ENCODE results near the gene ERF. TPM values are rescaled to one million over a fixed set of nuclear protein-coding genes. Genes with fewer than 3 reads are reported as not detected.
"Not testable (repeated sequence)": the region's sequence is repeated elsewhere in the genome, so short reads cannot be mapped to it uniquely, and the experiment has no call there.

The ERF gene
- total RNA-seq, 1 experiment from 2014 or later: 32.6 TPM

DNA sequence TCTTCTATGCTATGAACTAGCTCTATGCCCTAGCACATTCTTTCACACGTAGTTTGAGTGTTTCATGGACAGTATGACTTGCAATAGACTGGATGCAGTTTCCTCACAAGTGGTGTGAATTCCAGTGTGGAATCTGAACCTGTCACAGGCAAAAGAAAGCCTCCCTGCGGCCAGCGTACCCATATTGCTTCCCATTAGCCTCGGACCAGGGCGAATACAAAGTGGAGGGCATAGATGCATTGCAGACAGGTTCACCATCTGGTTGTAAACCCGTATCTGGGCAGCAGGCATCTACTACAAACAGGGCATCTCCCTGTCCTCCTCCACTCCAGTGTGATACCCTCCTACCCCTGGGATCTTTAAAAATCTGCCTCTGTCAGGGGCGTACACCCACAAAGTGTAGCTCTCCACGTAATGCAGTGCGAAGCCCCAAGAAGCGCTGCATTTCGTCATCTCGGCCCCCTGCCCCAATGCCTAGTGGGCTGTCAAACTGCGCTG lies 12.8 kb upstream of the ERF start:
- H3K27me3 ChIP-seq (replicated peaks): no peaks in the 10 kb centered on the region
- H3K4me1 ChIP-seq (replicated peaks): peaks cover 22% of the 10 kb centered on the region
- peak overlapping the region; percentile 99; the same call in 1 of the 2 replicates for H3K27ac ChIP-seq
- no peaks in the 10 kb centered on the region for H3K9me3 ChIP-seq (replicated peaks)
- DNase-seq (ENCODE audit: low read depth in 1 of 2, low spot score in 2 of 2): no peak
- peaks cover 17% of the 10 kb centered on the region for H3K36me3 ChIP-seq
- peak overlapping the region; percentile 72 for H3K4me3 ChIP-seq

GRCh38 chr19:42266928-42267603 lies 12.1 kb upstream of the ERF start:
- H3K27ac ChIP-seq; H3K9me3 ChIP-seq (replicated peaks); DNase-seq (ENCODE audit: low read depth in 1 of 2, low spot score in 2 of 2); H3K27me3 ChIP-seq (replicated peaks); H3K4me3 ChIP-seq: not testable (repeated sequence)
- Histone ChIP-seq H3K4me1 (replicated peaks) (peaks cover 22% of the 10 kb centered on the region), H3K36me3 (peaks cover 11% of the 10 kb centered on the region)

DNA sequence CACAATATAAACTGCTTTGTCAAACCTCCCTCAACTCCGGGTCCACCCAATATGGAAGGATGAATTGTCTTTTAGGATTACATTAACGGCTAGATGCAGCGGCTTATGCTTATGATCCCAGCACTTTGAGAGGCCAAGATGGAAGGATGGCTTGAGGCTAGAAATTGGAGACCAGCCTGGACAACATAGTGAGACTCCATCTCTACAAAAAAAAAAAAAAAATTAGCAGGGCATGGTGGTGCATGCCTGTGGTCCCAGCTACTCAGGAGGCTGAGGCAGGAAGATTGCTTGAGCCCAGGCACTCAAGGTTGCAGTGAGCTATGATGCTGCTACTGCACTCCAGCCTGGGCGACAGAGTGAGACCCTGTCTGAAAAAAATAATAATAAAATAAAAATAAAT lies 11.2 kb upstream of the ERF start:
- DNase-seq (ENCODE audit: low read depth in 1 of 2, low spot score in 2 of 2); H3K4me3 ChIP-seq; H3K9me3 ChIP-seq (replicated peaks); H3K27me3 ChIP-seq (replicated peaks); H3K27ac ChIP-seq; H3K36me3 ChIP-seq: not testable (repeated sequence)
- peaks cover 19% of the 10 kb centered on the region for H3K4me1 ChIP-seq (replicated peaks)

- Histone ChIP-seq H3K9me3 (replicated peaks) (no peaks in the 10 kb centered on the region), H3K4me3 (no peak overlapping the region), H3K36me3 (no peaks in the 10 kb centered on the region)
Measured at GRCh38 chr19:42261763-42262162, 6.8 kb upstream of the ERF start.

DNA sequence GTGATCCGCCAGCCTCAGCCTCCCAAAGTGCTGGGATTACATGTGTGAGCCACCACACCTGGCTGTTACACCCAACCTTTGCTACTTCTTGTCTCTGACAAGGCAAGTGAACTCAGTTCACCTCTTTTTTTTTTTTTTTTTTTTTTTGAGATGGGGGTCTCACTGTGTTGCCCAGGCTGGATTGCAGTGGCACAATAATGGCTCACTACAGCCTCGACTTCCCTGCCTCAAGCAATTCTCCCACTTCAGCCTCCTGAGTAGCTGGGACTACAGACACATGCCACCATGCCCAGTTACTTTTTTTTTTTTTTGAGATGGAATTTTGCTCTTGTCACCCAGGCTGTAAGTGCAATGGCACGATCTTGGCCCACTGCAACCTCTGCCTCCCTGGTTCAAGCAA lies 2.9 kb upstream of the ERF start:
- not testable (repeated sequence) for H3K27me3 ChIP-seq (replicated peaks); H3K27ac ChIP-seq; H3K9me3 ChIP-seq (replicated peaks); DNase-seq (ENCODE audit: low read depth in 1 of 2, low spot score in 2 of 2); H3K36me3 ChIP-seq; H3K4me3 ChIP-seq
- peaks cover 17% of the 10 kb centered on the region for H3K4me1 ChIP-seq (replicated peaks)

More at GRCh38 chr19:42261763-42262162, 6.8 kb upstream of the ERF start:
- H3K27me3 ChIP-seq (replicated peaks): no peaks in the 10 kb centered on the region
- H3K27ac ChIP-seq: no peak overlapping the region
- H3K4me1 ChIP-seq (replicated peaks): peaks cover 4% of the 10 kb centered on the region
- DNase-seq (ENCODE audit: low read depth in 1 of 2, low spot score in 2 of 2): no peak

GRCh38 chr19:42255766-42256745 lies 1.1 kb upstream of the ERF start:
- Histone ChIP-seq H3K4me1 (replicated peaks) (peaks cover 34% of the 10 kb centered on the region), H3K9me3 (replicated peaks) (no peaks in the 10 kb centered on the region; the same call in 1 of the 2 replicates), H3K27me3 (replicated peaks) (no peaks in the 10 kb centered on the region), H3K27ac (peak overlapping the region; percentile 55), H3K4me3 (peak overlapping the region; percentile 85), H3K36me3 (peaks cover 18% of the 10 kb centered on the region)
- peak; percentile 71 to 74 for DNase-seq (ENCODE audit: low read depth in 1 of 2, low spot score in 2 of 2)

DNA sequence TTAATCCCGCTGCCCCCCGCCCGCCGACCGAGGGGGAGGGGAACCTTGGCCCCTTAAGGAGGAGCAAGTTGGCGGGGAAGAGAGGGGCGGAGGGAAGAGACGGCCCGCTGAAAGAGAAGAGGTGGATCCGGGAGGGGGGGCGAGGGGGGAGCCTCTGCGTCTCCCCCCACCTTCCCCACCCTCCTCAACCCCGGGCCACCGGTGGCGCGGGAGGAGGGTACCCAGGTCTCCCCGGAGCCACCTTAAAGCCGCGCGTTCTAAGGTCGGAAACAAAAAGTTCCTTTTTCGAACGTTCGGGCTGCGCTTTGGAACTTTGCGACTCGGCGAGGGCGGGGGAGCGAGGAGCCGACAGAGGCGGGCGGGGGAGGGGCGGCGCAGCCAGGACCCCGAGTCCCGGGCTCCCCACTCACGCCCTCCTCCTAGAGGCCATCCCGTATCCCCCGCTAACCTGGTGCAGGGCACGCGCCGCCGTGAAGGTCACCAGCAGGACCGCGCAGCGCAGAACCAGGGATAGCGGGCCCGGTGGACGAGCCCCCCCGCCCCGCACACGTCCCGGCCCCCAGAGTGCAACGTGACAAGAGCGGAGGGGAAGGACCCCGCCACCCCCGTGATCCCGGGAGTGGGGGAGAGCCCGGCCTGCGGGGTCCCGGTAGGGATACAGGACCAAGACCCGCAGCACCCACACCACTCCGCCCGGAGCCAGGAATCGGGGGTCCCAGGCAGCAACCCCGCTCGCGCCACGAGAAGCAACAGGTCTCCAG lies 659 bp downstream of the ERF start:
- DNase-seq (ENCODE audit: low read depth in 1 of 2, low spot score in 2 of 2): peak; percentile 77 to 79
- peak overlapping the region; percentile 73 for H3K27ac ChIP-seq
- peaks cover 35% of the 10 kb centered on the region for H3K36me3 ChIP-seq

GRCh38 chr19:42253245-42254088 lies 1.5 kb downstream of the ERF start:
- peak overlapping the region; percentile 85 for H3K4me3 ChIP-seq
- H3K27ac ChIP-seq: peak overlapping the region; percentile 73
- no peaks in the 10 kb centered on the region for H3K27me3 ChIP-seq (replicated peaks)
- no peaks in the 10 kb centered on the region; the same call in 1 of the 2 replicates for H3K9me3 ChIP-seq (replicated peaks)
- H3K4me1 ChIP-seq (replicated peaks): peaks cover 41% of the 10 kb centered on the region
- DNase-seq (ENCODE audit: low read depth in 1 of 2, low spot score in 2 of 2): peak in 1 of 2 experiments; percentile 77
- peaks cover 43% of the 10 kb centered on the region for H3K36me3 ChIP-seq

More for the DNA sequence above, 659 bp downstream of the ERF start:
- peak overlapping the region; percentile 85 for H3K4me3 ChIP-seq
- peaks cover 41% of the 10 kb centered on the region for H3K4me1 ChIP-seq (replicated peaks)
- no peaks in the 10 kb centered on the region for H3K27me3 ChIP-seq (replicated peaks)
- H3K9me3 ChIP-seq (replicated peaks): no peaks in the 10 kb centered on the region; the same call in 1 of the 2 replicates

GRCh38 chr19:42252365-42253244 lies 2.3 kb downstream of the ERF start:
- Histone ChIP-seq H3K9me3 (replicated peaks) (no peaks in the 10 kb centered on the region; the same call in 1 of the 2 replicates), H3K4me3 (peak overlapping the region; percentile 85), H3K27me3 (replicated peaks) (no peaks in the 10 kb centered on the region), H3K36me3 (peaks cover 46% of the 10 kb centered on the region), H3K27ac (peak overlapping the region; percentile 73), H3K4me1 (replicated peaks) (peaks cover 41% of the 10 kb centered on the region)
- DNase-seq (ENCODE audit: low read depth in 1 of 2, low spot score in 2 of 2): peak in 1 of 2 experiments; percentile 56

DNA sequence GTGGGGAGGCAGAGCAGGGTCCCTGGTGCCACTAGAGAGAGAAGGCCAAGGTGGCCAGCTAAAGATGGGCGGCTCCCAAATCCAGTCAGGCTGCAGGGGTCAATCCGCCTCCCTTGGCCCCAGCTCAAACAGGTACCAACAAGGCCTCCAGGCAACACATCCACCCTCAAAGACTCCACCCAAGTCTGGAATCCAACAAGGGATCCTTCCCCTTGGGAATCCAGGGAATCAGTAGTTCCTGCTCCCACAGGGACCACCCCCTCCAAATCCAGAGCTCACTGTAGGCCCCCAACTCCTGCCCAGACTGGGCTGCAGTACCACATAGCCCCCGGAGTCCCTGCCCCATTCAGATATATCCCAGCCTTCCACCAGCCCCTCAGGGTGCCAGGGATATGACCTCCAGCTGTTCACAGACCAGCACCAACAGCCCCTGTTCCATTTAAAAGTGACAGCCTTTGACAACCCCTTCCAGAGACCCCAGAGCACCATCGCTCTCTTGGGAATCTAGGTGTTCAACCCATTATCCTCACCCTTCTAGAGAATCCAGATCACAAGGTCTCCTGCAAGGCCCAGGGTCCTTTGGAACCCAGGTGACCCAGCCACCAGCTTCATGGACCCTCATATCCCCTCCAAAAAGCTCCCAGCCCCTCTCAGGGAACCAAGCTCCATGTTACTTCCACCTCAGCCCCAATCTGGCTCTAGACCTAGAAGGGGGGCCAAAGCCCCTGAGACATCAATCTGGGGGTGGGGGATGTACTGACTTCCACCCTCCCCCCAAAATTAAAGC lies 3.2 kb downstream of the ERF start:
- Histone ChIP-seq H3K4me3 (no peak overlapping the region), H3K27me3 (replicated peaks) (no peaks in the 10 kb centered on the region), H3K9me3 (replicated peaks) (no peaks in the 10 kb centered on the region; the same call in 1 of the 2 replicates), H3K27ac (peak overlapping the region; percentile 73; the same call in 1 of the 2 replicates), H3K4me1 (replicated peaks) (peaks cover 38% of the 10 kb centered on the region), H3K36me3 (peaks cover 51% of the 10 kb centered on the region)
- no peak for DNase-seq (ENCODE audit: low read depth in 1 of 2, low spot score in 2 of 2)
